Hindlimb muscle (tissue), 1 donor: ENCODE results near the gene LLPH. TPM values are rescaled to one million over a fixed set of nuclear protein-coding genes. Genes with fewer than 3 reads are reported as not detected.
"Not testable (repeated sequence)": the region's sequence is repeated elsewhere in the genome, so short reads cannot be mapped to it uniquely, and the experiment has no call there.

ENCODE experiments used
- DNase-seq: peaks from one replicate; pipeline ENCODE4 v3.0.0-alpha.2; 2013
- polyA plus RNA-seq: library from polyadenylated mRNA; unstranded; fragments of 120-200 nt; gene quantifications from one replicate; pipeline ENCODE4 v1.2.1, GENCODE V29; 2013; ENCODE audit not compliant: insufficient read length

LLPH gene
- 23.9 TPM for polyA plus RNA-seq

DNA sequence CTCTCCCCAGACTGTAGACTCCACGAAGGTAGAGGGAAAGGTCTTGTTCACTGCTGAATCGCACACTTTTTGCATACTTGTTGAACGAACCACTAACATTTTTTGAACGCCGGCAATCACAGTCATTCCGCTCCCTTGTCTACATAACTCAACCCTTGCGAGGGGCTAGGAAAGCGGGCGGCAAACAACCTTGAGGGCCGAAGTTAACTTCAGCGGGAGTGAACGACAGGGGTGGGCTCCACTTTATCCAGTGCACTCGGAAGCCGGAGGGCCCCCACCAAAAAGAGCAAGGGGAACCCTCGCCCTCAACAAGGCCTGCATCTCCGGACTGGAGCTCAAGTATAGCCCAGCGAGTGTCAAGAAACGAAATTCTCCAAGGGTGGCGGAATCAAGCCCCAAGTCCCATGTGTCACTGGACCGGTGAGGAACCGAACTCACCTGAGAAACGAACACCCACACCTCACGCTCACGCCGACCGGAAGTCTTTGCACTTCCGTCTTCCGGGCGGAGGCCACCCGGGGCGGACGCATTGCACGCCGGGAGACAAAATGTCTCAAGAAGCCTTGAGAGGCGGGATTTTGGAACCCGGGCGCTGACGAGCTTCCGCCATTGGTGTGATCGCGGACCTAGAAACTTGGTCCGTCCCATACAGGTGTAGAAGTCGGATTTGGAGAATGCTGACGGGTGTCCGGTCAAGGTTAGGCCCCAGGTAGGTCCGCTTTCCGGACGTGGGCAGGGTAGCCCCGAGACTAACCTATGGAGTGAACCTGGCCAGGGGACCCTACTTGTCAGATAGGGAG, at the start of gene LLPH:
LLPH (minus strand) TSS at position 484 of the 800 bp plus-strand sequence. CDS start 1,644 bp downstream, outside the sequence.
- peak; percentile 91 for DNase-seq

DNA sequence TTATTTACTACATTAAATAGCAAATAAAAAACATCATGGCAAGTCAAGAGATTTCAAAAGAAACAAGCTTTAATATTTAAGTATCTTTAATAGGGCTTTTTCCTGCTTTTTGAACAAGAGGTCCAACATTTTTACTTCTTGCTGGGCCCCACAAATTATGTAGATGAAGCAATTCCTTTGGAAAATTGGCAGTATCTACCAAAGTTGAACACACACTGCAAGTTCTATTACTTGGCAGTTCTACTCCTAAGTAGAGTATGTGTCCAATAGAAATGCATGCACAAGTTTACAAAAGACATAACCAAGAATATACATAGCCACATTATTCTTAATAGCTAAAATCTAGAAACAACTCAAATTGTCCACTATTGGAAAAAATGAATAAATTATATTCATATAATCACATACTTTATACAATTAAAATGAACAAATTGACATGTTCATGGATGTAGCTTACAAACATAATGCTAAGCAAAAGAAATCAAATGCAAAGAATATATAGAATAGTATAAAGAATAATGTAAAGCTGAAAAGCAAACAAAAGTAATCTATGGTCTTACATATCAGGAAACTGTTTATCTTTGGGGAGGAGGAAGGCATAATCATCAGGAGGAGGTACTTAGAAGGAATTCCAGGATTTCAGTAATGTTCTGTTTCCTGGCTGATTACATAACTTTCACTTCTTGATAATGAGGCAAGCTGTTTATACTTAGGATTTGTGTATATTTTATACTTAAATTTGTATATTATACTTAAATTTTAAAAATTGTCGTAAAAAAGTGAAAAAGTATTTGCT, 45.8 kb upstream of the LLPH start:
- peak; percentile 55 for DNase-seq

DNA sequence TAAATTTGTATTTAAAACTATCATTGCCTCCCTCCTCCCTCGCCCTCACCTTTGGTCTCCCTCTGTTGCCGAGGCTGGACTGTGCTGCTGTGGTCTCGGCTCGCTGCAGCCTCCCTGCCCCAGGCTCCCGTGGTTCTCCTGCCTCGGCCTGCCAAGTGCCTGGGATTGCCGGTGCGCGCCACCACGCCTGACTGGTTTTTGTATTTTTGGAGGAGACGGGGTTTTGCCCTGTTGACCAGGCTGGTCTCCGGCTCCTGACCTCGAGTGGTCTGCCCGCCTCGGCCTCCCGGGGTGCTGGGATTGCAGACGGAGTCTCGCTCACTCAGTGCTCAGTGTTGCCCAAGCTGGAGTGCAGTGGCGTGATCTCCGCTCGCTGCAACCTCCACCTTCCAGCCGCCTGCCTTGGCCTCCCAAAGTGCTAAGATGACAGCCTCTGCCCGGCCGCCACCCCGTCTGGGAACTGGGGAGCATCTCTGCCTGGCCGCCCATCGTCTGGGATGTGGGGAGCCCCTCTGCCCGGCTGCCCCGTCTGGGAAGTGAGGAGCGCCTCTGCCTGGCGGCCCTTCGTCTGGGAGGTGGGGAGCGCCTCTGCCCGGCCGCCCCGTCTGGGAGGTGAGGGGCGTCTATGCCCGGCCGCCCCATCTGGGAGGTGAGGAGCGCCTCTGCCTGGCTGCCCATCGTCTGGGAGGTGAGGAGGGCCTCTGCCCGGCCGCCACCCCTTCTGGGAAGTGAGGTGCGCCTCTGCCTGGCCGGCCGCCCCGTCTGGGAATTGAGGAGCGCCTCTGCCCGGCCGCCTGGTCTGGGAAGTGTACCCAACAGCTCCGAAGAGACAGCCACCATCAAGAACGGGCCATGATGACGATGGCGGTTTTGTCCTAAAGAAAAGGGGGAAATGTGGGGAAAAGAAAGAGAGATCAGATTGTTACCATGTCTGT, 44.1 kb upstream of the LLPH start:
- not testable (repeated sequence) for DNase-seq

DNA sequence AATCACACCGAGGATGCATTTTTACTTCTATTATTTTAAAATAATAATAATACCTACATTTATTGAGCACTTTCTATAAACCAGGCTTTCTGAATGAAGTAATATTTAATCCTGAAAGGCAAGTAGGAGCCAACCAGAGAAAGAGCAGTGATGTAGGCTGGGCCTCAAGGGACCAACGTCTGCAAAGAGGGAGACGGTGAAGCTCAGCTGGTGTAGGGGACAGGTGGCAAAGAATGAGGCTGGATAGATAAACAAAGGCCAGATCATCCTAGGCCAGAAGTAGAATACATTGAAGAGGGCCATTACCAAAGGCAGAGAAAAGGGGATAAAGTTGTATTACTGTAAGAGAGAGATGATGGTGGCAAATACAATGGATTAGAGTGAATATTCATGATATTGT, 40.1 kb upstream of the LLPH start:
- DNase-seq: no peak

DNA sequence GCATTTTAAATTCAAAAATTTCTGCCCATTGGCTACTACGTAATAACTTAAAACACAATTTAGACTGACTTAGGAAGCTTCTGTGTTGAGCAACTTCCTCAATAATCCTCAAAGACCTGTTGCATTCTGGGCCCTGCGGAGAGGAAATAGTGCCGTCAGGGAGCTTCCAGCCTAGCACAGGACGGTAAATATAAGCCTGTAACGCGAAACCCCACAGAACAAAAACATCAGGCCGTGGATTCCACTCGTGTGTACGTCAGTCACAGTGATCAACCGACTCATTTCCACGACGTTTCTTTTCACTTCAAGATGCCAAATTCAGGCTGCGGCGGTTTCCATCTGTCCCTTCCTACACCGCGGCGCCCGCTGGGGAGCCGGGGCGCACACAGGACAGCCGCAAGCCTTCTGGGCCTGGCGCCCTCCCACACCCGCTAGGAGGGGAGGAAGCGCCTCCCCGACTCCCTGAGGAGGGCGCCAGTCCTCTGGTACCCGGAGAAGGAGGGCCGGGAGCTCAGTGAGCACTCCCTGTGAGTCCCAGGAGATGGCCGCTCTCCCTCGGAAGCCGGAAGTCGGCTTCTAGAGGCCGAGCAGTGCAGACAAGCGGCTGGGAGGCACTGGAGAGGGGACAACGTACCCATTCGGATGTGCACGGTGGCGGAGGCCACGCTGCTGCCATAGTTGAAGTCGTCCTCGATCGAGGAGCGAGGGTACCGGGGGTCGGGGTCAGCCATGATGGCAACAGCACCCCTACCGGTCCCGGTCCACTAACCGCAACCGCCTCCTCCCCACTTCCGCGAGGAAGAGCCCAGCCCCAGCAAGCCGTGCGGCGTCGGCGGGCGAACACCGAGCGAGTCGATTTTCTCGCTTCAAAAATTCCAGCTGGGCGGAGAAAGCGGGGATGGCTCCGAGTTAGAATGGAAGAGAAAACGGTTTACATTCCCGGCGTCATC, 38.9 kb upstream of the LLPH start, which contains the start of gene TMBIM4:
TMBIM4 (minus strand) TSS at position 776 of the 950 bp plus-strand sequence; CDS start at position 731, 45 bp downstream.
- DNase-seq: peak; percentile 91

DNA sequence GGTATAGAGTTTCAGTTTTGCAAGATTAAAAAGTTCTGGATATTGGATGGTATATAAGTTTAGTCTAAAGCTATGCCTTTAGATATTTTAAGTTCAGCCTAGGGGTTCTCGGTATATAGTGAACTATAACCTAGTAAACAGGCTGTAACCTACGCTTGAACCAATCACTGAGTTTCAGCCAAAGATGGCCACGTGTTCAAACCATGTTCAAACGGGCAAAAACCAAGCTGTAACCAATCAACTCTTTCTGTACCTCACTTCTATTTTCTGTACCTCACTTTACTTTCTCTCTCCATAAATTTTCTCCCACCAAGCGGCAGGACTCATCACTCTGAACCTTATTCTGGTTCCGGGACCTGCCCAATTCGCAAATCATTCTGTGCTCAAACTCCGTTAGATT, 37.9 kb upstream of the LLPH start:
- DNase-seq: no peak

DNA sequence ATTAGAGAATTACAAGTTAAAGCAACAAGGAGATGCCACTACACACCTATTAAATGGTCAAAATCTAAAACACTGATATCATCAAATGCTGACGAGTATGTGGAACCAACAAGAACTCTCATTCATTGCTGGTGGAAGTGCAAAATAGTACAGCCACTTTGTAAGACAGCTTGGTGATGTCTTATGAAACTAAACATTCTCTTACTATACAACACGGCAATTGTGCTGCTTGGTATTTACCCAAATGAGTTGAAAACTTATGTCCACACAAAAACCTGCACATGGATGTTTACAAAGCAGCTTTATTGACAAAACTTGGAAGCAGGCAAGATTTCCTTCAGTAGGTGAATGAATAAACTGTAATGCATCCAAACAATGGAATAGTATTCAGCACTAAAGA, 36.0 kb upstream of the LLPH start:
- no peak for DNase-seq

DNA sequence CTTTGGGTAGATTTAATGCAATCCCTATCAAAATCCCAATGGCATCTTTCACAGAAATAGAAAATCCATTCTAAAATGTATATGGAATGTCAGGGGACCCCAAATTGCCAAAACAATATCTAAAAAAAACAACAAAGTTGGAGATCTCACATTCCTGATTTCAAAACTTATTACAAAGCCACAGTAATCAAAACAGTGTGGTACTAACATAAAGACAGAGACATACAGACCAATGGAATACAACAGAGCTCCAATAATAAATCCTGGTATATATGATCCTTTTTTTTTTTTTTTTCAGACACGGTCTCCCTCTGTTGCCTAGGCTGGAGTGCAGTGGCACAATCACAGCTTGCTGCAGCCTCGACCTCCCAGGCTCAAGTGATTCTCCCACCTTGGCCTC, 34.6 kb upstream of the LLPH start:
- no peak for DNase-seq

DNA sequence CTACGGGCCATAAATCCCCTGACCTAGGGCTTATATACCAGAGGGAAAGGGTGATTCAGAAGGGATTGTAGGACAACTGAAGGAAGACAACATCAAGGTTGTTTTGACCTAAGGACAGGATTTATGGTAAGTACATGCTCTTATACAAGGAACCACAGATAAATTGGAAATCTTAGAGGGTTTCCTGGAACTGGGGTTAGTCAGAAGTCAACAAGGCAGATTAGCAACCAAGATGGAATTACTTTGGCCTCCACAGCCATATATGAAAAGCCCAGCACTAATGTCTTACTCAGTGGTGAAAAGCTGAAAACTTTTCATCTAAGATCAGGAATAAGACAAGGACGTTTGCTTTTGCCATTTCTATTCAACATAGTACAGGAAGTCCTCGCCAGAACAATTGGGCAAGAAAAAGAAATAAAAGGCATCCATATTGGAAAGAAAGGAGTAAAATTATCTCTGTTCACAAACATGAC, 33.8 kb upstream of the LLPH start:
- DNase-seq: no peak

DNA sequence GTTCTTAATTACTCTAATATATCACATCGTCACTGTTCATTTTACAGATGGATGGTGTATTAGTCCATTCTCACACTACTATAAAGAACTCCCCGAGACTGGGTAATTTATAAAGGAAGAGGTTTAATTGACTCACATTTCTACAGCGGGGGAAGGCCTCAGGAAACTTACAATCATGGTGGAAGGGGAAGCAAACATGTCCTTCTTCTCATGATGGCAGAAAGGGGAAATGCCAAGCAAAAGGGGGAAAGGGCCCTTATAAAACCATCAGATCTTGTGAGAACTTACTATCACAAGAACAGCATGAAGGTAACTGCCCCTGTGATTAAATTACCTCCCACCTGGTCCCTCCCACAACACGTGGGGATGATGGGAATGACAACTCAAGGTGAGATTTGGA, 32.7 kb upstream of the LLPH start:
- DNase-seq: no peak

DNA sequence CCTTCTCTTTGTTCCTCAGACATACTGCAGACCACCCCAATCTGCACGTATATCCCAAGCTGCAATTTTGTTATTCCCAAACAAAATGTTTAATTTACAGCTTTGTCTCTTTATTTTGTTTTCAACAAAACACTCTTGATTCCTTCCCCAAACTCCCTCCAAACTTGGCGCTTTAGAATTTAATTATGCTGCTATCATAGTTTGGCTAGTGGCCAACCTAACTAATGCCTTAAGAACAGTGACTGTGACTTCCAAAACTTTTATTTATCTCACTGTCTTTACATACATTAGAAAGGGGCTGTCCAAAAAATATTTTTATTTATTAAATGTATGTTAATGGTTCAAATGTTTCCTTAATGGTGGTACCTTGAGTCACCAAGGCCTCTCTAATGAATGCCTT, 32.2 kb upstream of the LLPH start:
- DNase-seq: no peak

DNA sequence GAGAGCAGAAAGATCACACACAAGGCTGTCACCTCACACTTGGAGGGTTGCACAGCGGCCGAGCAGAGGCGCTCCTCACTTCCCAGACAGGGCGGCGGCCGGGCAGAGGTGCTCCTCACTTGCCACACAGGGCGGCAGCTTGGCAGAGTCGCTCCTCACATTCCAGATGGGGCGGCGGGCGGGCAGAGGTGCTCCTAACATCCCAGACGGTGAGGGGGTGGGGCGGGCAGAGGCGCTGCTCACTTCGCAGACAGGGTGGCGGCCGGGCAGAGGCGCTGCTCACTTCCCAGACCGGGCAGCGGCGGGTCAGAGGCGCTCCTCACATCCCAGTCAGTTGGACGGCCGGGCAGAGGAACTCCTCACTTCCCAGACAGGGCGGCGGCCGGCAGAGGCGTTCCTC, 30.2 kb upstream of the LLPH start:
- no peak for DNase-seq

DNA sequence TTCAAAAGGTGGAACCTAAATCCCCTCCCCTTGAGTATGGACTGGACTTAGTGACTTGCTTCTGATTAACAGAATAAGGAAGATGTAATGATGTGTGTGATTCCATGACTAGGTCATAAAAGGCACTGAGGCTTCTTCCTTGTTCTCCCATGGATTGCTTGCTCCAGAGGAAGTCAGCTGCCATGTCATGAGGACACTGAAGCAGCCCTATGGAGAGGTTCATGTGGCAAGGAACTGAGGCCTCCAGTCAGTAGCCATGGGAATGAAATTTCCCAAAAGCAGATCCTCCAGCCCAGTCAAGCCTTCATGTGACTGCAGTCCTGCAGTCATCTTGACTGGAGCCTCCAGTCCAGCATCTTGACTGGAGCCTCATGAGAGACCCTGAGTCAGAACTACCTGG, 28.6 kb upstream of the LLPH start:
- DNase-seq: no peak

DNA sequence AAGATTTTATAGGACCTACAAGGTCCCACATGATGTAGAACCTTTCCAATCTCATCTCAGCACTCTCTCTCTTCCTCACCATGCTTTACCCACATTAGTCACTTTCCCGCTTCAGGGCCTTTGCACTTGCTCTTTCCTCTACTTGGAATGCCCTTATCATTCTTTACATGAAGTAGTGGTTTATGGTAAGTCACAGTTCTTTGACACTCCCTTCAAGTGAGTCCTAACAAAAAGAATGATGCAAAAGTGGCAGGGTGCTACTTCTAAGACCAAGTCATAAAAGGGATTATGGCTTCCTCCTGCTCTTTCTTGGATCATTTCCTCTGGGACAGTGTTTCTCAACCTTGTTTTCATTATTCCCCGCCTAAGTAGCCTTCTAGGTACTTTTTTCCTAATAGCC, 26.1 kb upstream of the LLPH start:
- no peak for DNase-seq

DNA sequence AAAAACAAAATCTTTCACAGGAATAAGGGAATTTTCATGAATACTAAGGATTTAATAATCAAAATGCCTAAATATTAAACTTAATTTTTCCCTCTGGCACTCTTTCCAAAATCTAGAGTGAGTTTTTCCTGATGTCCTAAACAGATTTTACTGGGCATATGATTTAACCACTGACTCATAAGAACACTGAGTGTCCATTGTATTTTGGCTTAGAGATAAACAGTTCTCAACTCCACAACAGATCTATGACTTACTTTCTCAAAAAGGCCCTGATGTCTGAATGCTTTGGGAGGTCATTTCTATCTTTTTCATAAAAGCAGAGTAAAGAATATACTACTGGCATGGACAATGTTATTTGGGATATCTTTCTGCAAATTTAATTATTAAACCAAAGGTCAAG, 24.2 kb upstream of the LLPH start:
- no peak for DNase-seq

DNA sequence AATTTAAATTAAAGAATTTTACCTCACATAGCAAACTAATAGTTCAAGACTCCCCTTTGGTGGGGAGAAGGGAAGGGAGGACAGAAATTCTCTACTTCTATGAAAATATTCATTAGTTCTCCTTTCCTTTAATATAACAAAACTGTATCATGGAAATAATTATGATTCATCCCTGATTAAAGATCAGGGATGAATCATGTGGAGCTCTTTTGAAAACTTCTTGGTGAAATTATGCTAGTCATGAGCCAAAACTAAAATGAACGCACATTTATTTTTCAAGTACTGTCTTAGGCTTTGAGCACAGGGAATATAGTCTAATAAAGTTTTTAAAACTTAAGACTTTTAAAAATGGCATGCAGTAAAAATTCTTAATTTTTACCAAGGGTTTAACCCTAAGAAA, 22.2 kb upstream of the LLPH start:
- no peak for DNase-seq

DNA sequence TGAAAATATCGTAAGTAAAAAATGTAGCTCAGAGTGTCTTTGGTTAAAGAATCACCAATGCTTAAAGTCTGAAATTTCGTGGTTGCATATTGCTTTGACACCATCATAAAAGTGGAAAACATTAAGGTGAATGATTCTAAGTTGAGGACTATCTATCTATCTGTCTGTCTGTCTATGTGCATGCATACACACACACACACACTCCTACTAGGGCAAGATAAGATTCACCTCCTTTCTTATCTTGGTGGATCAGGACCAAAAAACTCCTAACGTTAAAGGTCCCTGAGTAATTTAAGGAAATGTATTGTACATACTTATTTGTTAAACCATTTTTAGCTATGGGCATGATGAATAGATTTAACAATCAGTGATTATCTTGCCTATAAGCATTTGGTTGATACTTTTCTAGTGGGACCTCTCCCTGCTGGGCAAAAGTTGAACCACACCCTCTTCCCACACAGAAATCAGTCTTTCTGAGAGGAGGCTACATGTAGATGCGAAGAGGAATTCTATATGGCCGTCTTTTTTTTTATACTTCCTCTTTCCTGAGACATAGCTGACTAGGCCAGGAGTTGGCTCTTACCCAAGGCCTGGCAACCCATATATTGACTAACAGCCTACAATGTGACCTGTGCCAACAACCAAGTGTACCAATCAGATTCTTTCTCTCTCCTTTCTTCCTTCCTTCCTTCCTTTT, 19.3 kb upstream of the LLPH start:
- no peak for DNase-seq

DNA sequence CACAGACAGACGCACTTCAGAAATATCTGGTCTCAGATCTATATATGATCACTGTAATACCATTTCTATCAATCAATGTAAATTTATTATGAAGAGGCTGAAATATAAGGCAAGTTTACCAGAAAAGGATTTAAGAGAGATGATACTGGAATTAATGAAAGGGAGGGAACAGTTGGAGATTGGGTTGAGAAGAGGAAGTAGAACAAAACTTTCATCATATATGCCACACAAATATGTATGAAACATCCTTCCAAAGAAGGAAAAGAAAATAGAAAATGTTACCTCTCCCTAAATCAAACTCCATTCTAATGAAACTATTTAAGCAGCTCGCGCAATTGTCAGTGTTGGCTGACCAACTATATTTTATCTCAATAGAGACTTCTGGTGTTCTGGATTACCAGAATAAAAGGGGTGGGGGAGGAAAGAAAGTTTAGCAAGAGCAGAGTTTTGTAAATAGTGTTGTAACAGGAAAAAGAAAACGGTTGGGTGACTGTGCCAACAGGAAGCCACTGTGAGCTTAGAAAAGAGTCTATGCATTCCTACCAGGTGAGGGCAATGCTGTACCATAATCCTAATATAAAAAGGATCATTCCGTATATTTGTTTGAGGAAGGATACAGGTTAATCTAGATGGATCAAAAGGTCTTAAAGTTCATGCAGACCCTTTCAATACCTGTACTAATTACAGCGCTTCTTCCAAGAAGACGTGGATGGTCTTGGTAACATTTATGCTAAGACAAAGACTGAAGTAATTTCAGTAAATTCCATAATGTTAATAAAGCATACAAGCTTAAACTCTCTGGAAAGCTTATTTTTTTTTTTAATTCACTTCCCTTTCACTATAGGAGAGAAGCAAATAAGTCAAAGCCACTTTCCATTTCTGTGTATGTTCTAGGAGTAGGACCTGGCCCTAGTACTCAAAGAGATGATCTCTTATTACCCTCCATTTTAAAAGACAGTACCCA, 14.5 kb upstream of the LLPH start:
- peak; percentile 34 for DNase-seq

DNA sequence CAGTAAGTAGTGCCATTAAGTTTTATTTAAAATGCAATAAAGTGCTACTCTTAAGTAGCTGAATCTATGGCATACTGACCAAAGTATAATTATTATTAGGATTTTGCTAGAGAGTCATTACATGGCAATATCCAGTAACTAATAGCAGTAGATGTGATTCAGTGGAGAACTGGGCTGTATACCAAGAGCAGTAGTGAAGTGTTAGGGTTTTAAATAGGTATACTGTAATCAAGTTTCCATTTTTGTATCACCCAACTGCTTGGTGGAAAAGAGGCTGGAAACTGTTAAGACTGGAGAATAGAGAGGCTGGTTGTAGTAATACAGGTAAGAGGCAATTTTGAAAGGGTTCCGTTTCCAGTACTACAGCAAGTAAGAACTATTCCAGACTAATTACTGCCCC, 13.3 kb upstream of the LLPH start:
- DNase-seq: no peak
